K562 (cell line): ENCODE results near the gene HDAC1. TPM values are rescaled to one million over a fixed set of nuclear protein-coding genes. Genes with fewer than 3 reads are reported as not detected.

ENCODE experiments used
- HMG20A ChIP-seq: fragments of 450-650 bp; formaldehyde crosslinking; conservative IDR thresholded peaks from 2 replicates; pipeline ENCODE4 v1.4.0; 2020; ENCODE audit warnings: mild to moderate bottlenecking, mixed read lengths
- MEF2D ChIP-seq: conservative IDR thresholded peaks from 2 replicates; pipeline ENCODE4 v1.6.1; 2016; ENCODE audit warnings: low read depth, missing genetic modification characterization, missing compliant biosample characterization
- MTF1 ChIP-seq: fragments of 250-450 bp; sonication (Bioruptor Pico); IDR thresholded peaks from 2 replicates; pipeline ENCODE4 v1.9.0; 2021; ENCODE audit warnings: moderate library complexity, mild to moderate bottlenecking, inconsistent platforms, borderline replicate concordance
- NFE2L1 ChIP-seq: fragments of 450-650 bp; IDR thresholded peaks from 2 replicates; pipeline ENCODE4 v1.6.1; 2016; ENCODE audit warnings: missing genetic modification characterization, low read depth, mild to moderate bottlenecking, missing compliant biosample characterization, moderate library complexity, borderline replicate concordance
- PCBP2 ChIP-seq: fragments of 200-400 bp; formaldehyde crosslinking; IDR thresholded peaks from 2 replicates; pipeline ENCODE4 v1.6.1; 2018; ENCODE audit warnings: low read length, low read depth, mild to moderate bottlenecking, moderate library complexity; ENCODE audit not compliant: poor library complexity, severe bottlenecking
- RBM39 ChIP-seq: fragments of 200-400 bp; formaldehyde crosslinking; optimal IDR thresholded peaks from 2 replicates; pipeline ENCODE3; 2018; ENCODE audit warnings: low read depth, low read length
- SAFB2 ChIP-seq: fragments of 200-400 bp; formaldehyde crosslinking; IDR thresholded peaks from 2 replicates; pipeline ENCODE4 v1.6.1; 2018; ENCODE audit warnings: borderline replicate concordance, low read length, low read depth, moderate library complexity; ENCODE audit not compliant: severe bottlenecking
- ZHX1 ChIP-seq: fragments of 150-350 bp; conservative IDR thresholded peaks from 2 replicates; pipeline ENCODE4 v1.6.1; 2014; ENCODE audit warnings: low read length
- ZKSCAN1 ChIP-seq: fragments of 150-350 bp; IDR thresholded peaks from 2 replicates; pipeline ENCODE4 v1.6.1; 2016; ENCODE audit warnings: low read depth, low read length
- ZNF121 ChIP-seq: sonication (generic); formaldehyde crosslinking; conservative IDR thresholded peaks from 2 replicates; pipeline ENCODE4 v1.8.0; 2022; ENCODE audit warnings: missing genetic modification reagents
- ZNF143 ChIP-seq: sonication (generic); formaldehyde crosslinking; IDR thresholded peaks from 2 replicates; pipeline ENCODE4 v1.9.0; 2022; ENCODE audit warnings: mild to moderate bottlenecking, missing genetic modification reagents
- ZNF318 ChIP-seq, 2 experiments: fragments of 450-650 bp; IDR thresholded peaks; 2 replicates each; pipeline ENCODE4 v1.6.1; 2016; ENCODE audit warnings: mild to moderate bottlenecking in 2 of 2, borderline replicate concordance in 1 of 2, low read depth in 1 of 2, moderate library complexity in 1 of 2
- ZNF696 ChIP-seq: fragments of 250-450 bp; sonication (Bioruptor Pico); conservative IDR thresholded peaks from 2 replicates; pipeline ENCODE4 v1.4.0; 2020; ENCODE audit warnings: mild to moderate bottlenecking, moderate library complexity
- ZNF699 ChIP-seq: fragments of 250-450 bp; sonication (Bioruptor Pico); IDR thresholded peaks from 2 replicates; pipeline ENCODE4 v1.8.0; 2021; ENCODE audit warnings: mild to moderate bottlenecking, moderate library complexity; ENCODE audit not compliant: insufficient replicate concordance
- polyA plus RNA-seq, 8 experiments: library from polyadenylated mRNA; depleted of rRNA in 4 of 8; stranded (reverse) in 5 of 8; unstranded in 3 of 8; fragments of >200 nt; fragmentation: Nextera tagmentation in 2 of 8; fragmentation: Illumina TruSeq in 1 of 8; extraction: Ambion mirVana in 2 of 8; extraction: Trizol in 1 of 8; gene quantifications; 2 replicates each; pipeline versions ENCODE4 v1.2.1 to v1.2.3, GENCODE V29; 2011 to 2014; ENCODE audit warnings: inconsistent platforms in 1 of 8, missing spikeins in 1 of 8
- total RNA-seq, 7 experiments: library from RNA; depleted of rRNA in 6 of 7; stranded (reverse); fragments of >200 nt in 6 of 7; fragmentation: Illumina TruSeq in 2 of 7; extraction: Trizol in 2 of 7; gene quantifications; 2 replicates each; pipeline versions ENCODE4 v1.2.1 to v1.2.3, GENCODE V29; 2011 to 2021; ENCODE audit warnings: low replicate concordance in 1 of 7
- TF ChIP-seq, protein P1 (sequence below): sonication (generic); formaldehyde crosslinking; IDR thresholded peaks from 2 replicates; pipeline ENCODE4 v1.8.0; 2022; ENCODE audit warnings: mild to moderate bottlenecking, missing genetic modification reagents

The HDAC1 gene
- total and polyA plus RNA-seq, 9 of the 15 experiments (the other 6 are each of a cell fraction or from before 2014, with no cell fraction given): 169 to 384 (median 193) TPM

DNA sequence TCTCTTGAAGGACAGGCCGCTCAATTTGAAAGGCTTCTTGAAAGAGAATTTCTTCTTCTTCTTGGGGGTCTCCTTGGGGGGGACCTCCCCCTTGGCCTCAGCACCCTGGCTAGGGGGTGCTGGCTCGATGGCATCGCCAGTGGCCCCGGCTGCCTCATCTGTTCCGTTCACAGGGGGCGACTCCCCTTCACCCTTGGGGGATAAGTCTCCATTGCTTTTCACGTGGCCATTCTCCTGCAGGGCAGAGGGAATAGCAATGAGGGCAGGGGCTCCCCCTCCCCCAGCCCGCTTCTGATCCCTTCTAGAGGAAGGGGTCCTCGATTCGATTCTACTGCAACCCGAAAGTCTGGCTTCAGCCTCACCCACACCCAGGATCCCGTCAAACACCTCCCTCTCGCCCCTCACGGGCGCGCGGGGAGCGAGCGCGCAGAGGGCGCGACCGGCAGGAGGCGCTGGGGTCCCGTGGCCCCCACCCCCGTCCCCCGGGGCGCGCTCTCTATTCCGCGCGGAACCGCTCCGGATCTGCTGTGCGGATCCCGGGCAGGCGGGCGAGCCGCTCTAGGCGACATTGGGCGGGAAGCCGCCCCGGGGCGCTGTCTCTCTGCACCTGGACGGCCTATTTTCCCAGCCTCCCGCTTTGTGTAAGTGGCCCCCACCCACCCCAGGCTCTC is 43.1 kb downstream of the HDAC1 start (continued):
- no peak for TF ChIP-seq MTF1 (CRISPR knock-in tag)
- no peak for TF ChIP-seq ZNF143 (CRISPR knock-in tag)
- TF ChIP-seq ZNF696 (CRISPR knock-in tag): no peak
- no peak for TF ChIP-seq NFE2L1
- TF ChIP-seq SAFB2: no peak
- TF ChIP-seq ZNF121 (CRISPR knock-in tag): no peak
- no peak for TF ChIP-seq ZNF699
- TF ChIP-seq MEF2D: no peak
- TF ChIP-seq, protein P1, sequence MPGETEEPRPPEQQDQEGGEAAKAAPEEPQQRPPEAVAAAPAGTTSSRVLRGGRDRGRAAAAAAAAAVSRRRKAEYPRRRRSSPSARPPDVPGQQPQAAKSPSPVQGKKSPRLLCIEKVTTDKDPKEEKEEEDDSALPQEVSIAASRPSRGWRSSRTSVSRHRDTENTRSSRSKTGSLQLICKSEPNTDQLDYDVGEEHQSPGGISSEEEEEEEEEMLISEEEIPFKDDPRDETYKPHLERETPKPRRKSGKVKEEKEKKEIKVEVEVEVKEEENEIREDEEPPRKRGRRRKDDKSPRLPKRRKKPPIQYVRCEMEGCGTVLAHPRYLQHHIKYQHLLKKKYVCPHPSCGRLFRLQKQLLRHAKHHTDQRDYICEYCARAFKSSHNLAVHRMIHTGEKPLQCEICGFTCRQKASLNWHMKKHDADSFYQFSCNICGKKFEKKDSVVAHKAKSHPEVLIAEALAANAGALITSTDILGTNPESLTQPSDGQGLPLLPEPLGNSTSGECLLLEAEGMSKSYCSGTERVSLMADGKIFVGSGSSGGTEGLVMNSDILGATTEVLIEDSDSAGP: no peak
- TF ChIP-seq HMG20A: no peak
- no peak for TF ChIP-seq ZKSCAN1
- TF ChIP-seq ZNF318 (IDR thresholded peaks at IDR 0.05; ENCODE audit: borderline replicate concordance in 1 of 2, low read depth in 1 of 2): no peak
- no peak for TF ChIP-seq PCBP2
- TF ChIP-seq ZHX1: no peak
- TF ChIP-seq RBM39: no peak
